ENCODE measurements around the gene PAFAH1B1. TPM values are rescaled to one million over a fixed set of nuclear protein-coding genes. Genes with fewer than 3 reads are reported as not detected.
"Not testable (repeated sequence)": the region's sequence is repeated elsewhere in the genome, so short reads cannot be mapped to it uniquely, and the experiment has no call there.

Gene PAFAH1B1
- total and polyA plus RNA-seq, 5 experiments from 2014 or later: 10.5 to 170 (median 12.5) TPM

DNA sequence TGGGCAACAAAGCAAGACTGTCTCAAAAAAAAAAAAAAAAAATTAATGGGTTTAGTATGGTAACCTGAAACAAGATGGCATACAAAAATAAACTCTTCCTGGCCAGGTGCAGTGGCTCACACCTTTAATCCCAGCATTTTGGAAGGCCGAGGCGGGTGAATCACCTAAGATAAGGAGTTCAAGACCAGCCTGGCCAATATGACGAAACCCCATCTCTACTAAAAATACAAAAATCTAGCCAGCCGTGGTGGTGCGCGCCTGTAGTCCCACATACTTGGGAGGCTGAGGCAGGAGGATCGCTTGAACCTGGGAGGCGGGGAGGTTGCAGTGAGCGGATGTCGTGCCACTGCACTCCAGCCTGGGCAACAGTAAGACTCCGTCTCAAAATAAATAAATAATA lies 55.7 kb downstream of the PAFAH1B1 start:
- ATAC-seq: no peak
- H3K4me1 Mint-ChIP-seq: peaks cover 0 to 11% (median 6%) of the 10 kb centered on the region in 4 donors

GRCh38 chr17:2652911-2653310 lies 59.5 kb downstream of the PAFAH1B1 start:
- Mint-ChIP-seq H3K36me3 (peaks cover 4 to 45% (median 20%) of the 10 kb centered on the region in 3 donors), H3K4me1 (peaks cover 14 to 39% (median 29%) of the 10 kb centered on the region in 4 donors), H3K27ac (peak overlapping the region in 2 of 10 donors; percentile 60 to 73)
- H3K27me3 Mint-ChIP-seq, H3K4me3 Mint-ChIP-seq, DNase-seq, POLR2A ChIA-PET, H3K9me3 Mint-ChIP-seq, ATAC-seq: not testable (repeated sequence)

More for the DNA sequence above, 55.7 kb downstream of the PAFAH1B1 start:
- H3K4me3 Mint-ChIP-seq: no peak overlapping the region
- peak overlapping the region in 3 of 10 donors; percentile 27 to 55 (median 35) for H3K27ac Mint-ChIP-seq
- no peak for DNase-seq
- peaks cover 4 to 39% (median 20%) of the 10 kb centered on the region in 3 donors for H3K36me3 Mint-ChIP-seq
- POLR2A ChIA-PET: no interaction called here
- H3K9me3 Mint-ChIP-seq: peaks cover 0 to 4% (median 0%) of the 10 kb centered on the region in 9 donors
- H3K27me3 Mint-ChIP-seq: no peaks in the 10 kb centered on the region

DNA sequence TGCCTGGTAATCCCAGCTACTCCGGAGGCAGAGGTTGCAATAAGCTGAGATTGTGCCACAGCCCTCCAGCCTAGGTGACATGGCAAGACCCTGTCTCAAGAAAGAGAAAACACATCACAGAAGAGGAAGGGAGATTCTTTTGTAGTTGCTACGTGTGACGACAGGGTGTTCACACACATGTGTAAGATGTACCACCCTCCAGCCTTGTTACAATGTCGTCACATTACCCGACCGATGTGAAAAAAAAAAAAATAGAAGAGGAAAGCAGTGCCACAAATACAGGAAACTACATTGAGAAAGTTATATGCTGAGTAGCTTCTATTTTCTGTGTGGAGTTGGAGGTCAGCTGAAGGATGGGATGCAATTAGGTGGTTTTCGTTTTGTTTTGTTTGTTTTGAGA lies 62.1 kb downstream of the PAFAH1B1 start:
- Mint-ChIP-seq H3K4me3 (peak overlapping the region in 5 of 10 donors; percentile 19 to 49 (median 24)), H3K27me3 (no peaks in the 10 kb centered on the region), H3K36me3 (peaks cover 4 to 51% (median 22%) of the 10 kb centered on the region in 3 donors), H3K9me3 (peaks cover 0 to 4% (median 0%) of the 10 kb centered on the region in 9 donors), H3K27ac (peak overlapping the region; percentile 25 to 90 (median 75)), H3K4me1 (peaks cover 14 to 58% (median 40%) of the 10 kb centered on the region in 4 donors)
- ATAC-seq (peak; percentile 51 to 78), DNase-seq (peak in 4 of 10 donors; percentile 2 to 33 (median 16))
- POLR2A ChIA-PET: interaction anchor here (0.8 kb wide), 1 partner anchor 61 kb away, joined by 3 read pairs; no protein-coding TSS in a partner anchor

- Mint-ChIP-seq H3K9me3 (peaks cover 0 to 4% (median 0%) of the 10 kb centered on the region in 9 donors), H3K4me1 (peaks cover 19 to 63% (median 48%) of the 10 kb centered on the region in 4 donors), H3K4me3 (peak overlapping the region in 1 of 10 donors; percentile 8), H3K27ac (peak overlapping the region in 3 of 10 donors; percentile 15 to 83 (median 64)), H3K27me3 (no peaks in the 10 kb centered on the region), H3K36me3 (peaks cover 4 to 51% (median 18%) of the 10 kb centered on the region in 3 donors)
- no peak for DNase-seq
- POLR2A ChIA-PET: no interaction called here
- ATAC-seq: no peak
Measured at GRCh38 chr17:2656283-2656682, 62.8 kb downstream of the PAFAH1B1 start.

DNA sequence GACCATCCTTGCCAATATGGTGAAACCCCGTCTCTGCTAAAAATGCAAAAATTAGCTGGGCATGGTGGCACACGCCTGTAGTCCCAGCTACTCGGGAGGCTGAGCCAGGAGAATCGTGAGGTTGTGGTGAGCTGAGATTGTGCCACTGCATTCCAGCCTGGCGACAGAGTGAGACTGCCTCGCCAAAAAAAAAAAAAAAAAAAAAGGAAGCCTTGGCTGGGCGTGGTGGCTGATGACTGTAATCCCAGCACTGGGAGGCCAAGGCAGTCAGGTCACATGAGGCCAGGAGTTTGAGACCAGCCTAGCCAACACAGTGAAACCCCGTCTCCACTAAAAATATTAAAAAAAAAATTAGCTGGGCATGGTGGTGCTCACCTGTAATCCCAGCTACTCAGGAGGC lies 65.9 kb downstream of the PAFAH1B1 start:
- not testable (repeated sequence) for H3K9me3 Mint-ChIP-seq, H3K27ac Mint-ChIP-seq, ATAC-seq, H3K27me3 Mint-ChIP-seq, DNase-seq
- Mint-ChIP-seq H3K36me3 (peaks cover 0 to 49% (median 5%) of the 10 kb centered on the region in 3 donors), H3K4me3 (peak overlapping the region in 1 of 10 donors; percentile 62), H3K4me1 (peaks cover 23 to 80% (median 58%) of the 10 kb centered on the region in 4 donors)
- POLR2A ChIA-PET: interaction anchor here (0.7 kb wide), 1 partner anchor 76 kb away, joined by 3 read pairs; no protein-coding TSS in a partner anchor

DNA sequence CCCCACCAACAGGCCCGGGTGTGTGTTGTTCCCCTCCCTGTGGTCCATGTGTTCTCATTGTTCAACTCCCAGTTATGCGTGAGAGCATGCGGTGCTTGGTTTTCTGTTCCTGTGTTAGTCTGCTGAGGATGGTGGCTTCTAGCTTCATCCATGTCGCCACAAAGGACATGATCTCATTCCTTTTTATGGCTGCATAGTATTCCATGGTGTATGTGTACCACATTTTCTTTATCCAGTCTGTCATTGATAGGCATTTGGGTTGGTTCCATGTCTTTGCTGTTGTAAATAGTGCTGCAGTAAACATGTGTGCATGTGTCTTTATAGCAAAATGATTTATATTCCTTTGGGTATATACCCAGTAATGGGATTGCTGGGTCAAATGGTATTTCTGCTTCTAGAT lies 67.0 kb downstream of the PAFAH1B1 start:
- H3K4me1 Mint-ChIP-seq: peaks cover 22 to 76% (median 57%) of the 10 kb centered on the region in 4 donors
- H3K9me3 Mint-ChIP-seq, POLR2A ChIA-PET, DNase-seq, H3K4me3 Mint-ChIP-seq, H3K27me3 Mint-ChIP-seq, ATAC-seq: not testable (repeated sequence)
- peaks cover 0 to 46% (median 6%) of the 10 kb centered on the region in 3 donors for H3K36me3 Mint-ChIP-seq
- H3K27ac Mint-ChIP-seq: peak overlapping the region in 8 of 10 donors; percentile 28 to 80 (median 56)

- H3K9me3 Mint-ChIP-seq: no peaks in the 10 kb centered on the region
- DNase-seq (no peak), ATAC-seq (no peak)
- no peak overlapping the region for H3K4me3 Mint-ChIP-seq
- POLR2A ChIA-PET: interaction anchor here (0.7 kb wide), 1 partner anchor 34 kb away, joined by 7 read pairs; no protein-coding TSS in a partner anchor
- peaks cover 2 to 6% (median 5%) of the 10 kb centered on the region in 4 donors for H3K4me1 Mint-ChIP-seq
- peaks cover 0 to 78% (median 24%) of the 10 kb centered on the region in 3 donors for H3K36me3 Mint-ChIP-seq
- no peaks in the 10 kb centered on the region for H3K27me3 Mint-ChIP-seq
- H3K27ac Mint-ChIP-seq: peak overlapping the region in 2 of 10 donors; percentile 19 to 38
Measured at GRCh38 chr17:2672026-2672425, 78.6 kb downstream of the PAFAH1B1 start.

- H3K9me3 Mint-ChIP-seq, ATAC-seq, POLR2A ChIA-PET, H3K4me1 Mint-ChIP-seq, H3K27me3 Mint-ChIP-seq, DNase-seq, H3K4me3 Mint-ChIP-seq: not testable (repeated sequence)
- H3K36me3 Mint-ChIP-seq: peaks cover 5 to 79% (median 20%) of the 10 kb centered on the region in 3 donors
- H3K27ac Mint-ChIP-seq: peak overlapping the region in 5 of 10 donors; percentile 17 to 67 (median 43)
Measured at GRCh38 chr17:2679247-2679646, 85.8 kb downstream of the PAFAH1B1 start.

DNA sequence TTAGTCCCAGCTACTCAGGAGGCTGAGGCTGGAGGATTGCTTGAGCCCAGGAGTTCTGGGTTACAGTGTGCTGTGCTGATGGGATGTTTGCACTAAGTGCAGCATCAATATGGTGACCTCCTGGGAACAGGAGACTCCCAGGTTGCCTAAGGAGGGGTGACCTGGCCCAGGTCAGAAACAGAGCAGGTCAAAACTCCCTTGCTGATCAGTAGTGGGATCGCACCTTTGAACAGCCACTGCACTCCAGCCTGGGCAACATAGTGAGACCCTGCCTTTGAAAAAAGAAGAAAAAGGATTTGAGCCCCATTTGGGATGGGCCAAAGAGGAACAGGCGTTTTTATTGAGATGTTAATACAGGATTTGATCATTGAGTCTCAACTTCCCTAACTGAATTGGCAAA lies 87.5 kb downstream of the PAFAH1B1 start:
- POLR2A ChIA-PET: no interaction called here
- peaks cover 5 to 74% (median 15%) of the 10 kb centered on the region in 3 donors for H3K36me3 Mint-ChIP-seq
- DNase-seq: no peak
- no peak for ATAC-seq
- H3K4me1 Mint-ChIP-seq: peaks cover 0 to 4% (median 0%) of the 10 kb centered on the region in 4 donors
- H3K9me3 Mint-ChIP-seq: no peaks in the 10 kb centered on the region
- no peak overlapping the region for H3K4me3 Mint-ChIP-seq
- peak overlapping the region in 3 of 10 donors; percentile 29 to 71 (median 31) for H3K27ac Mint-ChIP-seq
- H3K27me3 Mint-ChIP-seq: no peaks in the 10 kb centered on the region

DNA sequence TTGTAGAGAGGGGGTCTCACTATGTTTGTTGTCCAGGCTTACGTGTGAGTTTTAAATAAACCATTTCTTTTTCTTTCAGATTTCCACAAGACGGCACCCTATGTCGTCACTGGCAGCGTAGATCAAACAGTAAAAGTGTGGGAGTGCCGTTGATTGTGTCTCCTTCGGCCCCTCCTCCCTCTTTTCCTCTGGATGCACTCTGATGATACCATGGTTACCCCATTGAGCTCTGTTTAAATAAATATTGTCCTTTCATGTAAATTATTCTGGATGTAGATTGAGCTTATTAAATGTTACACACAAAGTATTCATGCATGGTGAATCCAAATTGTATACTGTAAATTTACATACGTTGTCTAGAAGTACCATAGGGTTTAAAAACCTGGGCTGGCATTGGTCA lies 88.2 kb downstream of the PAFAH1B1 start:
- DNase-seq: no peak
- Mint-ChIP-seq H3K4me3 (no peak overlapping the region), H3K9me3 (no peaks in the 10 kb centered on the region), H3K27me3 (no peaks in the 10 kb centered on the region), H3K27ac (peak overlapping the region in 1 of 10 donors; percentile 29), H3K4me1 (peaks cover 0 to 4% (median 0%) of the 10 kb centered on the region in 4 donors), H3K36me3 (peaks cover 5 to 71% (median 12%) of the 10 kb centered on the region in 3 donors)
- POLR2A ChIA-PET: no interaction called here
- ATAC-seq: no peak

DNA sequence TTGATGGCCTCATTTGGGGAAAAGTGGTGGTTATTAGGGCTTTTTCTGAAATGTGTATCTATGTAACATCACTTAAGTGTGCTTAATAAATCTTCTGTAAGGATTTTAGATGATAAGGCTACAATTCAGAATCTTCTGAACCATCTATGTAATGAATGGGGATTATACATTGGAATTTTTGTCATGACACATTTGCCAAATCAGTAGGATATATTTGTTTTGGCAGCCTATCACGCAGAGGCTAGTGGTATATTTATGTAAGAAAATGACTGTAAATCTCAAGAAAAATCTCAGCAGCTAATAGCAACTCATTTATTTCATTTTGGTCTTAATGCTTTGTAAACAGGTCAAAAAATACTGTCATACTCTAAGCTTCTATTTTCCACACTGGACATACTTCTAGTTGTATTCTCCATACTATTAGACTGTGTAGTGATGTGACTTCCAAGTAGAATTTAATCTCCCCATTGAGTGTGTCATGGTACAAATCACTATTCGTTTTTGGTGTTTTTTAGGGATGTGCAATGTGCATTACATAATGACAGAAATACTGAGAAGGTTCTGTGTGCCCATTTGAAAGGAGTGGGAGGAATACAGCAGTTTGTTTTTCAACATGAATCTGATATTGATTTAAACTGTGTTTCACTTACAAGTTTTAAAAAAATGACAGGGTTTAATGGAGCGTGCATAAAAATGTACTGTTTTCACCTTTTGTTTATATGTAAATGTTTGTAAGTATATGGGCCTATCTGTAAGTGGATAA lies 88.9 kb downstream of the PAFAH1B1 start:
- peaks cover 0 to 4% (median 2%) of the 10 kb centered on the region in 4 donors for H3K4me1 Mint-ChIP-seq
- DNase-seq (no peak), ATAC-seq (no peak)
- H3K27me3 Mint-ChIP-seq: no peaks in the 10 kb centered on the region
- H3K27ac Mint-ChIP-seq: peak overlapping the region in 3 of 10 donors; percentile 21 to 37 (median 28)
- POLR2A ChIA-PET: no interaction called here
- H3K9me3 Mint-ChIP-seq: no peaks in the 10 kb centered on the region
- H3K36me3 Mint-ChIP-seq: peaks cover 5 to 66% (median 8%) of the 10 kb centered on the region in 3 donors
- H3K4me3 Mint-ChIP-seq: no peak overlapping the region

GRCh38 chr17:2683912-2684311 lies 90.5 kb downstream of the PAFAH1B1 start:
- H3K4me3 Mint-ChIP-seq: no peak overlapping the region

GRCh38 chr17:2684549-2684948 lies 91.1 kb downstream of the PAFAH1B1 start:
- peaks cover 5 to 50% (median 7%) of the 10 kb centered on the region in 3 donors for H3K36me3 Mint-ChIP-seq
- H3K27ac Mint-ChIP-seq: peak overlapping the region in 1 of 10 donors; percentile 33
- H3K9me3 Mint-ChIP-seq: no peaks in the 10 kb centered on the region
- no peak overlapping the region for H3K4me3 Mint-ChIP-seq
- ATAC-seq: no peak
- no peak for DNase-seq
- POLR2A ChIA-PET: no interaction called here
- no peaks in the 10 kb centered on the region for H3K27me3 Mint-ChIP-seq
- H3K4me1 Mint-ChIP-seq: peaks cover 0 to 15% (median 7%) of the 10 kb centered on the region in 4 donors

More at GRCh38 chr17:2683912-2684311, 90.5 kb downstream of the PAFAH1B1 start:
- H3K9me3 Mint-ChIP-seq: no peaks in the 10 kb centered on the region
- H3K4me1 Mint-ChIP-seq: peaks cover 2 to 11% (median 5%) of the 10 kb centered on the region in 4 donors
- ATAC-seq (no peak), DNase-seq (no peak)
- H3K27ac Mint-ChIP-seq: peak overlapping the region in 1 of 10 donors; percentile 33
- peaks cover 5 to 56% (median 7%) of the 10 kb centered on the region in 3 donors for H3K36me3 Mint-ChIP-seq
- no peaks in the 10 kb centered on the region for H3K27me3 Mint-ChIP-seq
- POLR2A ChIA-PET: no interaction called here
